GM21619 (cell line): ENCODE measurements around the gene ZFPM1.

Source experiments
- ATAC-seq: cut with Tn5 transposase; IDR thresholded peaks from one replicate; pipeline ENCODE4 v1.9.1; 2021; ENCODE audit not compliant: unreplicated experiment

ZFPM1 gene

DNA sequence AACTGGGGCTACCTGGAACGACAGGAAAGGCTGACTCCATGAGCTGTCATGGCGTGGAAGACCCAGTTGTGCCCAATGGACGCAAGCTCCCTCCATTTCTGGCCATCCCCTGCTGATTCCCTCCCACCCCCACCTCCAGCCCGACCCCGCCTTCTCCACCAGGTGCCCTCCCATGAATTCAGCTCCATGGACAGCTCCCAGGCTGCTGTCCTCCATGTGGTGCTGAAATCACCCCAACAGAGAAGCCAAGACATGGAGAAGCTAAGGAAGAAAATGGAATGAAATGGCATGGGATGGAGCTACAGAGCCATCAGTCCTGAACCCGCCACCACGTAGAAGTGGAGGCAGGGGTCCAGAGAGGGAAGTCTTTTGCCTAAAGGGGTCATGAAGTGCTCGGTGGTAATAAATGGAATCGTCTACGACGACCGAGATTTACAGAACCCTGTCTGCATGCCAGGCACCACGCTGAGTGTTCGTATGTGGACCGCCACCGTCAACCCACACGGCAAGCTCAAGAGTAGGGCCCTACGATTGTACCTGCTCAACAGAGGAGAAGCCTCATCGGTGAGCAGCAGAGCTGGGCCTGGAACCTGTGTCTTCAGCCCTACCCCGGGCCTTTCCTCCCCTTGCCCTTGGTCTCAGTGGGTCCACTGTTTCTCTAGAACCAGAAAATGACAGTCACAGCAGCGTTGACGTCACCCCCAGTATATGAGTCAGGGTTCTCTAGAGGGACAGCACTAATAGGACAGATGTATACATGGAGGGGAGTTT lies 107.8 kb downstream of the ZFPM1 start:
- no peak for ATAC-seq

DNA sequence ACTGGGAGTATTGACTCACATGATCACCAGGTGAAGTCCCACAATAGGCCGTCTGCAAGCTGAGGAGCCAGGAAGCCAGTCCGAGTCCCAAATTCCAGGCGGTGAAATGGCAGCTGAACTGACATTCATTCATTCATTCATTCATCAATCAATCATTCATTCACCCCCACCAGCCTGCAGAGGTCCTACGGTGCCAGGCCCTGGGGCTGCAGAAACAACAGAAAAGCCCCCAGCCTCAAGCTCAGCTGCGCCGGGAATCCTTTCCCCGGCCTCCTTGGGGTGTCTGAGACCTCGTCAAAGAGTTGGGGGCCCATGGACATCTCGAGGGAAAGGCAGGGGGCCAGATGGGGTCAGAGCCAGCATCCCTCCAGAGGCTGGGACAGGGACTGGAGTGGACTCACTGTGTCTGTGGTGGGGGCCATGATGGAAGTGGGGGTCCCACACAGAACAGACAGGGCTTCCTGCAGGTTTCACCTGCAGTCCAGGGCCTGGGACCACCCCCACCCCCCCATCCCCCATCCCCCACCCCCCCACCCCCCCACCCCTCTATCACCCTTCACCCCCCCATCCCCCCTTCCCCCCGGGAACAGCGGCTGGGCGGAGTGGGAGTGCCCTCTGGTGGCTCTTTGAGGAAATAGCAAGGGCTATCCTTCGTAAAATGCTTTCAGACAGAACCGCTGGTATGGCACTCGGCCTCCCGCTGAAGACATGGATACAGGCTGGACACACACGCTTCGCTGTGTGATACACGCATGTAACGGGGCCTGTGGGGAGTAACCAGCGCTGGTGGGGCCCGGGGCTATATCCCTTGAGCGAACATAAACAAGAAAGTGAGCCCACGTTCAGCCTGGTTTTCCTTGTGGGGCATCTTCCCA lies 108.6 kb downstream of the ZFPM1 start:
- no peak for ATAC-seq

DNA sequence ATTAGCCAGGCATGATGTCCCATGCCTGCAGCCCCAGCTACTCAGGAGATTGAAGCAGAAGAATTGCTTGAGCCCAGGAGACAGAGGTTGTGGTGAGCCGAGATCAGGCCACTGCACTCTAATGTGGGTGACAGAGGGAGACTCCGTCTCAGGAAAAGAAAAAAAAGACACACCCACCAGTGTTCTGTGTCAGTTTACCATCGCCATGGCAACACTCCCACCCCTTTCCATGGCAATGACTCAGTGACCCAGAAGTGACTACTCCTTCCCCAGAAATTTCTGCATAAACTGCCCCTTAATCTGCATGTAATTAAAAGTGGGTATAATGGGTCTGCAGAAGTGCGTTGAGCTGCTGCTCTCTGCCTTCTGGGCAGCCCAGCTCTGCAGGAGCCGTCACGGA lies 113.1 kb downstream of the ZFPM1 start:
- ATAC-seq: no peak

DNA sequence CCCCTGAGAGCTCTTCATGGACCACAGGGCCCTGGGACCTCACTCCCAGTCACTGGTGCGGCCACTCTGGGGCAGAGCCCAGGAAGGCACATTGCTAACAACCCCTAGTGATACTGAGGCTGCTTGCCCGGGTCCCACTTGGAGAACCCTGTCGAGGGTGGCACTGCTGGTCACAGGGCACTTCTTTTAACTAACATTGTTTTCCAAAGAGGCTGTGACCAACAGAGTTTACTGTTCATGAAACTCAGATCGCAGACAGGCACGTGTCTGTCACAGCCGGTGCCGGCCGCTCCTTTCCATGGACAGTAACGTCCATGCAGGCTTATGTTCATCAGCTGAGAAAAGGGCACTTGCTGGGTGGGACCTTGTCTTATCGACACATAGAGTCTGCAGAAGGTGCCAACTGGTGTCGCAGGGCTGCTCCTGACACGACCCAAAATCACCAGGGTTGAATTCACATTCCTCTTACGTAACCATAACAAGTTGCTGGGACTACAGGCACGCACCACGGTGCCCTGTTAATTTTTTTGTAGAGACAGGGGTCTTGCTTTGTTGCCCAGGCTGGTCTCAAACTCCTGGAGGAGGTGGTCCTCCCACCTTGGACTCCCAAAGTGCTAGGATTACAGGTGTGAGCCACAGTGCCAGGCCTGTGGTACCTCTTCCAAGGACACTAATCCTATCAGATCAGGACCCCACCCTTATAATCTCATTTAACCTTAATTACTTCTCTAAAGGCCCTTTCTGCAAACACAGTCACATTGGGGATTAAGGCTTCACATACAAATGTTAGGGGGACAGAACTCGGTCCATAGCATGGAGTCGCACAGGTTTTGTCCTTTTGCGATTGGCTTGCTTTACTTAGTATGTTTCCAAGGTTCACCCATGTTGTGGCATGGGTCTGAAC lies 115.9 kb downstream of the ZFPM1 start:
- no peak for ATAC-seq

DNA sequence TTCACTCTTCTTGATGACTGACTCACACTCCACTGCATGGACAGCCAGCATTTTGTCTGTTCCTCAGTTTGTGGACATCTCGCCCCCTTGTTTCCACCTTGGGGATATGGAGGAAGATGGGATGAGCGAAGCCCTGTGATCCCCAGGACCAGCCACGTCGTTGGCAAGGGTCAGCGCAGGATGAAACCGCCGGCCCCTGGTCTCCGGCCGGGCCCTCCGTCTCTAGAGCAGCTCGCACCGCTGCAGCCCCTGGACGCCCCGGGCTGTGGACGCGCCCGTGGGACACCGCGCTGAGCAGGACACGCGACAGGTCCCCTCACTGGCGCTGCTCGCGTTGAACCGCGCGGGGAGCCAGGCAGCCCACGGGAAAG lies 116.5 kb downstream of the ZFPM1 start:
- peak; percentile 18 for ATAC-seq

DNA sequence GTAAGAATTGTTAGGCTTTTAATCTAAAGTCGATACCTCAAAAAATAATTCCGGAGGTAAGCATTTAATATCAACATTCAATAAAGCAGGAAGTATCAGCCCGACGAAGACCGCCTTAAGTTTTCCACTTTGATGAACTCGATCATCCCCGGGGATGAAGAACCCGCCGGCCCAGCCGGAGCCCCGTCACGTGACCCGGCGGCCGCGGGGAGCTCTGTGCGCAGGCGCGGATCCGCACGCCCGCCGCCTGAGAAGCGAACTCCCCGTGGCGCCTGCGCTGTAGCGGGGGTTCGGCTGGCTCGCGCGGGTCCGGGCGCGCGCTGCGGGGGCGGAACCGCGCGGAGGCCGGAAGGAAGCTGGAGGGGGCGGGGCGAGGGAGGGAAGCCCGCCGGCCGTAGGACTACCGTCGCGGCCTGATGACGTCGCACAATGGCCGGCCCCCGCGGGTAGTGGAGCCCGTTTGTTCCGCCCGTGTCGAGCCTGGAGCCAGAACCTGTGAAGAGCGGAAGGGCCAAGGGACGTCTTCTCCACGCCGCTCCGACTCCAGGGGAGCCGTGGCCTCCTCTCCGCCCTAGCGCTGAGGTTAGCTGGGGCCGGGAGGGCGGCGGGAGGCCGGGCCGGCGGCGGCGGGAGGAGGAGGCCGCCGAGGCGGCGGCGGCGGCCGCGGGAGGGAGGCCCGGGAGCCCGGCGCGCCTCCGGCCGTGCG lies 117.1 kb downstream of the ZFPM1 start, which contains the start of gene ZC3H18:
Gene ZC3H18, plus strand, starts transcription at position 419 of the 706 bp plus-strand sequence. CDS start 6,721 bp downstream, outside the sequence.
- ATAC-seq: peak; percentile 64

DNA sequence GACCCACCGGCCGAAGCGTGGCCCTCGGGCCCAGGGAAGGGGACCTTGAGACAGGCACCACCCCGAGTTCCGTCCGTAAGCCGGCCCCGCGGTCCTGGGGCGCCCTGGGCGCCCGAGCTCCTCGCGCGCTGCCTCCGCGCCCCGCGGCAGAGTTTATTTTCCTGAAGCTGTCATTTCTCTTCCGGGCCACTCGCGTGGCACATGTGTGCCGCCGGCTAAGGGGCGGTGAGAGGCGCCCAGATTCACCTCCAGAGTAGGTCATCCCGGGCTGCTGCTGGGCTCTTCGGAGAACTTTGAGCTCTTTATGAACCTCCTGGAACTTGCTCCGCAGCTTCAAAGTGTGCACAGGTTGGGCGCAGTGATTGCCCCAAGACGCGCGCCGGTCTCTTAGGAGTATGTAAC lies 117.6 kb downstream of the ZFPM1 start:
- ATAC-seq: peak; percentile 26

DNA sequence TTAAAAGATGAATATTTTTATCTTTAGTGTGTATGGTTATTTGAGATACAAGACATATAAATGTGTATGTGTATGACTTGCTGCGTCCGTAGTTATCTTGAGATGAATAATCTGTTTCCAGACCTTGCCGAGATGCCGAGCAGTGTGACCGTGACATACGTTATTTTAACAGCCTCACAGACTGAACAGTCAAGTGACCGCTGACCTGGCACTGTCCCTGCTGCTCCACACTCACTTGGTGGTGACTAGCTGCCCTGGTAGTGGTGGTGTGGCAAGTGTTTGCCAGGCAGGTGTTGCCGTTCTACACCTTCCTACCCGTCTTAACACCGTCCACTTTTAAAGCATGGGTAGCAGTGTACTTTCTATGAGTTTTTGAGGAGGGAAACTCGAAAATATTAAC lies 122.2 kb downstream of the ZFPM1 start:
- ATAC-seq: no peak

DNA sequence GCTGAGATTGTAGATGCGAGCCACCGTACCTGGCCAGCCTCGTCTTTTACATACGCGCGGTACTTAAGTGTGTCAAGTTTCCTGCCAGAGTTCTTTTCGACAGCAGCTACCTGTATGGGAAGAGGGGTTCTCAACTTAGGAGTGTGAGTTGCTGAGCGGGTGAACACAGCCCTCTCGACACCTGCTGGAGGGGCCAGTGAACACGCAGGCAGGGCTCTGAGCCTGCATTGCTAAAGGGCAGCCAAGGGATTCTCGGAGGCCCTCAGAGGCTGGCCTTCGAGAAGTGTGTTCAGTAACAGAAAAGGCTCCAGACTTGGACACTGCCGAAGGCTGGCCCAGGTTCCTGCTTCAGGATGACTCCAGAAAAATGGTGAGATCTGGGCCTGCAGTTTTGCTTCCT lies 123.2 kb downstream of the ZFPM1 start:
- no peak for ATAC-seq

DNA sequence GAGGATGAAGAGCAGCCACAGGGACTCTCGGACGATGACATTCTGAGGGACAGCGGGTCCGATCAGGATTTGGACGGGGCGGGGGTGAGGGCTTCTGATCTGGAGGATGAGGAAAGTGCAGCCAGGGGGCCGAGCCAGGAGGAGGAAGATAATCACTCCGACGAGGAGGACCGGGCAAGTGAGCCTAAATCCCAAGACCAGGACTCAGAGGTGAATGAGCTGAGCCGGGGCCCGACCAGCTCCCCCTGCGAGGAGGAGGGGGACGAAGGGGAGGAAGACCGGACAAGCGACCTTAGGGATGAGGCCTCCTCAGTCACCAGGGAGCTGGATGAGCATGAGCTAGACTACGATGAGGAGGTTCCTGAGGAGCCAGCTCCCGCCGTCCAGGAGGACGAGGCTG lies 124.1 kb downstream of the ZFPM1 start:
- no peak for ATAC-seq

DNA sequence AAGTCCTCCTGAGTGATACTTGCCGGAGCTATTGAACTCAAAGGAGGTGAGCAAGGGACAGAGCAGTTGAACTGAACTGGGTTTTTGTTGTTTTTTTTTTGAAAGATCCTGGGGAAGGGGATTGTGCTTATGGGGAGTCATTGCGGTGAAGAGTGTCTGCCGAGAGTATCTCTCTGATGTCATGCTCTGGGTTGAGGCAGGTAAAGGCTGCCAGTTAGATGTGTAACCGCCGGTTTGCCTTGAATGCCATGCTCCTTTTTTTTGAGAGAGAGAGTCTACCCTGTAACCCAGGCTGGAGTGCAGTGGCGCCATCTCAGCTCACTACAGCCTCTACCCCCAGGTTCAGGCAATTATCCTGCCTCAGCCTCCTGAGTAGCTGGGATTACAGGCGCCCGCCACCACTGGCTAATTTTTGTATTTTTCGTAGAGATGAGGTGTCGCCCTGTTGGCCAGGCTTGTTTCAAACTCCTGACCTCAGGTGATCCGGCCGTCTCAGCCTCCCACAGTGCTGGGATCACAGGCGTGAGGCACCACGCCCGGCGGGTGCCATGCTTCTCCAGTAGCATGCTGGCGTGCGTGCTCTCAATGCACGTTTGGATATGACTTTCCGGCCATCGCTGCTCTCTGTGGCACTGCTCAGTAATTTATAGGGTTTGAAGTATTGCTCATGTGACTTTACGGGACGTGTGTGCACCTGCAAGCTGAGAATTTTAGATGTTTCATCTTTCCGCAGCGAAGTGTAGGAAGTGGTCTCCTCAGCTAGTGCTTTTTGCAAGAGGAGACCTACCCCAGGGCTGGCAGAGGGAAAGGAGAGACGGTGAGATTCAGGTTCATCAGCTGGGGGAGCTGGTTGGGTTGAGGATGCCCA lies 125.6 kb downstream of the ZFPM1 start:
- no peak for ATAC-seq

DNA sequence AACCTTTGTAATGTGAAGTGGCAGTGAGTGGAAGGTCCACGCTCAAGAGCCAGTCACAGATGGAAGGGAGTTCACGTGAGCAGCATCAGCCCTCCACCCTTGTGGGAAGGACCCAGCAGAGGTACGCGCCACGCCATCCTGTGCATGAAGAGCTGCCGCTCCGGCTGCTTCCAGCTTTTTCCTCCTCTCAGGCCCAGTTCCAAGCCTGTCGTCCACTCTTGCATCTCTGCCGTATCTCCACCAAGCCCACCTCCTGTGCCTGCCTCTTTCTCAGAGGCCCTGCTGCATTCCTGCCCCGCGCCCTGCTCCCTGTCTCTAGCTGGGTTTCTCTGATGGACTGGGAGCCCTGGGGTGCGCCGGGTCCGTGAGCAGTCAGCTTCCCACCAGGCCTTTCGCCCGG lies 127.3 kb downstream of the ZFPM1 start:
- ATAC-seq: no peak

DNA sequence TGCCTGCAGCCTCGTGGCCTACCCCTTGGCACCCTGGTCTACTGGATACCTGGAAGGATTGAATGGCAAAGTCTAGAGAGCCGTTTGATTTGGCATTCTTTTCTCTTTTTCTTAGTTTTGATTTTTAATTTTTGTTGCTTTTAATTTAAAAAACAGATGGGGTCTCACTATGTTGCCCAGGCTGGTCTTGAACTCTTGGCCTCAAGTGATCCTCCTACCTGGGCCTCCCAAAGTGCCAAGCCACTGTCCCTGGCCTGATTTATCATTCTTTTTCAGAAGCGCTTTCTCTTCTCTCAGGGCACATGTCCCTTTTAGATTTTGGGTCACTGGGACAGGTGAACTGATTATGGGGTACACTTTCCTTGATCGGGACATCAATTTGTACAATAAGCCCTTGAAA lies 128.0 kb downstream of the ZFPM1 start:
- ATAC-seq: no peak

DNA sequence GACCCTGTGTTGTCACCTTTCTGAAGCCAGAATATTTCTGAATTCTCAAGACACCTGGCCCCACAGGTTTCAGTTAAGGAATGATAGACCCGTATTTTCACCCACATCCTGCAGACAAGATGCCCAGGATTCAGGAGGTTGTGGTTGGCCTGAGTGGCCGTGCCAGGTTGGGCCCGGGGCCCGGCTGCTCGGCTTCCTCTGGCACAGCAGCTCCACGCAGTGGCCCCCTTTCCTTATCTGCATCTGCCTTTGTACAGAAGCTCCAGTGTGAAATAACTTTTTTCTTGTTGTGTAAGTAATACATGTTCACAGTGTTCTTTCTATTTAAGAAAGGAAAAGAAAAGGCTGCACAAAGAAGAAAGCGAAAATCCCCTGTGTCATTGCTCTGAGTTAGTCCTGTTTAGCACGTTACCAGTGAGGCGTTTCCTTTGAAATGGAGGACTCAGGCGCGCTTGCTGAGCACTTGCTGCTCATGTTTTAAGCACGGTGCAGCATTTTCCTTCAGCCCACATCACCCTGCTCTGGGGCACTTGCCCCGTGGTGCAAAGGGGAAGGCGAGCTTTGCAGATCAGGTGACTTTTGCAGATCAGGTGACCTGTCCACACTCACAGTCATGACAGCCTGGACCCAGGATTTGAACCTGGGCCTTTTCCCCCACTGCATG lies 130.0 kb downstream of the ZFPM1 start:
- no peak for ATAC-seq

DNA sequence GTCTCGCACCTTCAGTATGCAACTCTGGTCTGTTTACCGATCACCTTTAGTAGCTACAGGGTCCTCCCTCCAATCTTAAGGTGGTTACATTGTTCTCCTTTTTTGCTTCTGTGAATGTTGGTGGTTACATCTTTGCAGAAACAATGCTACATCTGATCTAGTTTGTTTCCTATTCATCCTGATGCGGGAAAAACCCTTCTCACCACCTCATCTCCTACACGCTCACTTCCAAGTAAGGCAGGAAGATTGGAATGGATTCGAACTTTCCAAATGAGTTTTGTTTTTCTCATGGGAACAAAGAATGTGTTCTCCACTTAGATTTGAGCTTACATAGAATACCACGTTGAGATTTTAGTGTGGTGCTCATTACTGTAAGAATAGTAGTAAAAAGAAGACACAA lies 131.6 kb downstream of the ZFPM1 start:
- ATAC-seq: no peak

DNA sequence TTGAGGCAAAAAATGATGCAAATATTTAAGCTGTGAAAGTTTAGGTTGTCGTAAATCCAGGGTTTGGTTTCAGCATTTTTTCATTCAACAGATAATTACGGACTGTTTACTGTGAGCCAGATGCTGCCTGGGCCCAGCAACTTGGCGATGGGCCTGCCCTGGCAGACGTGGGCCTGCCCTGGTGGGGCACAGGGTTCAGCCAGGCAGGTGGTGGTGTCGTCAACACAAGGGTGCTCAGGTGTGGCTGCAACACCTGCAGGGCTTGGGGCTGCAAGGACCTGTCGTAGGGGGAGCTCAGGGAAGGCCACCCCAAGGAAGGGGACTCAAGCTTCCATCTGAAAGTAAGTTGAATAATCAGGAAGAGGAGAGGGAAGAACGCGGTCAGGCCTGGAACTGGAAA lies 132.2 kb downstream of the ZFPM1 start:
- no peak for ATAC-seq

DNA sequence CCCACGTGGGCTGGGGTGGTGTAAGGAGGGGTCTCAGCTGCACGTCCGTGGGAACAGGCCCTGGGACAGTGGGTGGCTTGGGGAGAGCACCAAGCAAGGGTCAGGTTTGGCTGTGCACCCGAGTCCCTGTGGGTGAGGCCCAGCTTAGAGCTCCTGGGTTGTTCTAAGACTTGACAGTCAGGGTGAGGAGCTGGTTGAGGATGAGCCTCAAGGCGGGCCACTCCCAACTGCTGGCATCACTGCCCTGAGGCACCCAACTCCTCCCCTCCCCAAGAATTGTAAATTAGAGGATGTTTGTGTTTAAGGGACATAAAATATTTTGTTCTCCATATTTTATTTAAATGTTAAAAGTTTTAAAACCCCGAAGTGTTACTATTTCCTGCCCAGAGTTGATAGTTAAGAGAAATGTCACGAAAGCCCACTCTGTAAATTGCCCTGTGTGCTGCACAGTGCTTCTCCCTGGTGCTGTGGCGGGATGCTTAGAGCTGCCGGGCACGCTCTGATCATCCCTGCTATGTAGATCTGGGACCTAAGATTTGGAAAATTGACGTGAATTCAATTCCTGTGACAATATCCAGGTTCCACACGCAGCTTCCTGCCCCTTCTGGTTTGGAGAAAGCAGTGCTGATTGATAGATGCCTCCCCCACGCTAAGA lies 133.0 kb downstream of the ZFPM1 start:
- ATAC-seq: no peak
